ENCODE results near the gene RPS18.

RPS18 gene

GRCh38 chr6:33292996-33293682 is 21.3 kb downstream of the RPS18 start:
- DNase-seq: no peak

DNA sequence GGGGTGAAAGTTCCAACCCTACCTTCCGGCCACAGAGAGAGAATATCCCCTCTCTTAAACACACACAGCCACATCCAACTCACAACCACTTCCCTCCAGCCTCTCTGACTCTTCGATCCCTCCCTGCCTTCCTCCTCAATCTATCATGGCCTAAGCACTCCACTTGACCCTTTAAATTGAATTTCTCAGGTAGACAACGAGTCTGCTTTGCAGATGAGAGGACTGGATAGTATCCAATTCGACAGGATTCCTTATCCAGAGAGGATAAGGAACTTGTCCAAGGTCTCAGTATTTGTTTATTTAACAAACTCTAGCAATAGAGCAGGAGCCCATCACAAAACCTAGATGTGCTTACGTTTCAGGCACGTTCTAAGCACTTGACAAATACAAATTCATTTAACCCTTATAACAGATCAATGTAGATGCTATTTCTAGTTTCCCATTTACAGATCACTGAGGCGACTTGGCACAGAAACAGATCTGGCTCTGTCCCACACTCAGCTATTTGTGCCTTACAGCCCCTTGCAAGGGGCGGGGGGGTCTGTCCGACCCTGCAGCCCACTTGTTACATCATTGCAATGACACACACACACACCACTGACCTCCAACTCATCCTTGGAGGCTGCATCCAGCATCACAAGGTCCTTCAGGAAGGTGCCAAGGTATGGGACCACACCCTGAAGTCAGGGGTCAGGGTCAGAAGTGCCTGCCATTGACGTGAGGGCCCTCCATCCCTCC is 22.4 kb downstream of the RPS18 start:
- DNase-seq: no peak

DNA sequence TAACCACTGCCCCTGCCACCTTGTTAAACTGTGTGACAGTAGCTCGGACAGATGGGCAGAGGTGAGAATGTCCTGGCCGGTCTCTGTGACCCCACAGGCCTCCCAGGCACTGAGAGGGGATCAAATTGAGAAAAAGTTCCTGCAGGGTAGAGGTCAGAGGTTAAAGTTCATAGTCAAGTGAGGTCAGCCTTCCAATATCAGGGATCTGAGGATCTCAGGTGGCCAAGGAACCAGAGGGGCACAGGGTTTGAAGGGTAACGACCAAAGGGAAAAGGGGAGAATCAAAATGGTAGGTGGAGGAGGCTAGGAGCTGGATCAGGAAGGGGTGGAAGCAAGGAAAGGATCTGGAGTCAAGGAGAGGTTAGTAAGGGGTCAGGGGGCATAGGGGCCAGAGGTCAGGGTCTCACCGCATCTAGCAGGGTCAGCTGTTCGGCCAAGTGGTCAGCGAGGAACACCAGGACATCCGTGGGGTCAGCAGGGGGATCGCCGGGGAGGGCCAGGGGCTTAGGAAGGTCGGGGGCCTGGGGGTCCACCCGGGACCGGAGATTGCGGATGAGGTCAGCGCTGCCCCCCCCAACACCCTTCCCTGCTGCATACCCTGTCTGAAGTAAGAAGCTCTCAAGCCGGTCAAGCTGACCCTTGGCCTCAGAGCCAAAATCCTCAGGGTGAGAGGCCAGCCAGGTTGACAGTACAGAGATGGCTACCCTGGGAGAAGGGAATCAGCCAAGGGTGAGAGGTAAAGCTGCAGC is 23.9 kb downstream of the RPS18 start:
- DNase-seq: no peak

DNA sequence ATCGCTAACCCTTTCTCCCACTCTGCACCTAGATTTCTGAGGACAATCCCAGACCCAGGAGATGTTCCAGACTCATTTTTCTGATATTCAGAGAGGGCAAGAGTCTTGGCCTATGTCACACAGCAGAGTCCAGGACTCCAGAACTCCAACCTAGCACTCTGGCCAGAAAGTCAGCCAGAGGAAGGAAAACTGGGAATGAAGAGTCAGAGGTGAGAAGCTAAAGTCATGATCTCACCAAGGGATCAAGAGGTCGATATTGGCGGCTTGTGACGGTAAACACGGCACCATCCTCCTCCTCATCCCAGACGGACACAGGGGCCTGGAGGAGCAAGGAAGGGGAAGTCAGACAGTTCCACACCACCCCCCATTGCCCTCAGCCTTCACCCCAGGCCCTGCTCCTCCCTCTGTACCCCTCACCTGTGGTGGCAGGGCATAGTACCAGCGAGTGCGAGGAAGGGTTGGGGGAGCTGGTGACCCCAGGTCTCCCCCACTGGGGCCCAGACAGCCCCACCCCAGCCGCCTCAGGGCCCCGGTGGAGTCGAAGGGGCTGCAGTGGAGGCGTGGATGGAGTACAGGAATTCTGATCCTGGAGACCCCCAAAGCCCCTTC is 25.0 kb downstream of the RPS18 start:
- no peak for DNase-seq

- DNase-seq: no peak
Observed at GRCh38 chr6:33297406-33297955, 25.6 kb downstream of the RPS18 start.

GRCh38 chr6:33297956-33298772 is 26.3 kb downstream of the RPS18 start:
- DNase-seq: peak in 1 of 2 experiments; percentile 36

DNA sequence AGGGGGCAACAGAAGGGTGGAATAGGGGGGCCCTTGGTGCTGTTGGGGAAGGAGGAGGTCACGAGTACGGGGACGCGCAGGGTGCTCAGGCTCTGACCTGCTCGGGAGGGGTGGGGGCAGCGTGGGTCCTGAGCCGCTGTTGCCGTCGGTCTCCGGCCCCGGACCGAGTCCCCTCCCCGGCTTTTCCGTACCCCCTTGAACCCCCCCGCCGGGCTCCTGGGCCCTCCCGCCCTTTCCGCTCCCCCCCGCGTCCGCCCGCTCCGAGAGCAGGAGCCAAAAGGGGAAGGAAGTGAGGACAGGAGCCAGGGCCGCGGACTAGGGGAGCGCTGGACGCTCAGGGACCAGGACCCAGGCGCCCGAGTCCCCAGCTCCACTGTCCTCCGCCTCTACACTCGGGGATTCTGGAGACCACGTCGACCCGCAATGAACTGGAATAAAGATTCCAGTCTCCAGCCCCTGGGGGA is 26.9 kb downstream of the RPS18 start, which contains the start of gene RGL2:
Gene RGL2, minus strand, starts transcription at position 170 of the 464 bp plus-strand sequence. CDS start 332 bp downstream, outside the sequence.
- DNase-seq: peak; percentile 62 to 74

- peak; percentile 89 to 93 for DNase-seq
Observed at GRCh38 chr6:33299237-33299944, 27.5 kb downstream of the RPS18 start.

DNA sequence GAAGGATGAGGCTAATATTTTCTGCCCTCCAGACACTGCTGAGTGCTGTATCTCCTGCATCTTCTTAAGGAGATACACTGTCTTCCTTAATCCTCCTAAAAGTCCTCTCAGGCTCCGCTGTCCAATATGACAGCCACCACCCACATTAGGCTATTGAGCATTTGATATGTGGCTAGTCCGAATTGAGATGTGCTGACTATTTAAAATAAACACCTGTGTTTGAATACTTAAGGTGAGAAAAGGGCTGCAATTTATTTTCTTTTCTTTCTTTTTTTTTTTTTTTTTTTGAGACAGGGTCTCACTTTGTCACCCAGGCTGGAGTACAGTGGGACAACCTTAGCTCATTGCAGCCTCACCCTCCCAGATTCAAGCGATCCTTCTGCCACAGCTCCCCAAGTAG is 30.0 kb downstream of the RPS18 start:
- no peak for DNase-seq

DNA sequence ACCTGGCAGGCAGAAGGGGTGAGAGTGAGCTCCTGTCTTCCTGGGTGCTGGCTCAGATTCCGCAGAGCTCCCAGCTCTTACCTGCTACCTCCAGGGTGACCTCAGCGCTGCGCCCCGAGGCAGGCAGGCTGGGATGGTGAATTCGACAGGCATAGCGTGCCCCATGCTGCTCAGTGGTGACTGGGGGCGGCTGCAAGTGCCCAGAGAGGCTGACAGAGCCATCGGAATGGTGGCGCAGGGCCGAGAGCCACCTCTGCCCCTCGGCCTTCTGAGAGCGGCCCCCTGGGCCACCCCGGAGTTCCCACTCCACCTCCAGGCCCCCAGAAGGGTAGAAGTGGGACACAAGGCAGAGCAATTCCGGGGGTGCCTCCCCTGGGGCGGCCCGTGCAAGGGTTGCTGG is 32.3 kb downstream of the RPS18 start:
- DNase-seq: no peak

DNA sequence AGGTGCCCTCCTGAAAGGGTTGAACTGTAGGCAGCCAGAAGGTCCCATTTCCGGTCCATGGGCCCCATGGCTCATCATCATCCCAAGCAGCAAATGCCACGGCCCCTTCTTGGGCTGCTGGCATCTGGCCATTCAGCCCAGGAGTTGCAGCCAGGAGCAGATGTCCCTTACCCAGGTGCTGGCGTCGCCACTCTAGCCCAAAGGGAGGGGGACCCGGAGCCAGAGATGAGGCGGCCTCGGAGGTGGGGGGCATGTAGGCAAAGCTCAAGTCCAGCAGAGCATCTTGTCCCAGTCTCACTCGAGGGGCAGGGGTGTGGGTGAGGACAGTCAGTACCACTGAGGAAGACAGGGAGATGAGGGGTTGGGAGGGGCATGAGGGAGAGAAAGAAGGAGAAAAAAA is 33.2 kb downstream of the RPS18 start:
- no peak for DNase-seq

- DNase-seq: no peak
Observed at GRCh38 chr6:33306356-33306755, 34.5 kb downstream of the RPS18 start.

DNA sequence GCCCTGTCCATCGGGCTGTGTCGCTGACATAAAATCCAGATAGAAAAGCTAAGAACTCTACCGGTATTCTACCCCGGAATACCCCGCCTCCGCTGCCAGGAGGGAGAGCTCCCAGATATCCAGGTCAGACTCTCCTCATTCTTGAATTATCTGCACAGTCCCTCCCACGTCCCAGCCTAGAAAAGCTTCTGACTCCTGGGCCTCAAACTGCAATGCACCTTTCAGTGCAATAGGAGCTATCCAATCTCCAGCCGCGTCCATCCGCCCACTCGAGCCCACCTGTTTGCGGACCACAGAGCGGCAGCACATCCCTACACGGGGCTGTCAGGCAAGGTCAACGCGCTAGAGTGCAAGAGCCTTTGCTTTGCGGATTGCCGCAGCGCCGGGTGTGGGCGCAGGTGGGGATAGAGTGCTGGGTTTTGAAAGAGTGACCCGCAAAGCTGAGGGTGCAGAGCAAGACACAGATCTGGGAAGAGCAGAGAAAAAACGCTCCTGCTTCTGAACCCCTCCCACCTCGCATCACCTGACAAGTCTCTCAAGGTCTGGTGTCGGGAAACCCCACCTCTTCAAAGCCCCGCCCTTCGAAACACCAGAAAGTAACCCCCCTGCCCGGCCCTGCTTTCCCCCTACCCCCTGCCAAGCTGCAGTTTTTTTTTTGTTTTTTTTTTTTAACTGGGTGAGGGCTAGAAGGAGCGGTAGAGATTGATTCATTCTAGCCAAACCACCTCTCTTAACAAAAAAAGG is 40.7 kb downstream of the RPS18 start:
- peak; percentile 82 to 83 for DNase-seq

GRCh38 chr6:33313105-33313708 is 41.3 kb downstream of the RPS18 start:
- DNase-seq: peak; percentile 34 to 45

DNA sequence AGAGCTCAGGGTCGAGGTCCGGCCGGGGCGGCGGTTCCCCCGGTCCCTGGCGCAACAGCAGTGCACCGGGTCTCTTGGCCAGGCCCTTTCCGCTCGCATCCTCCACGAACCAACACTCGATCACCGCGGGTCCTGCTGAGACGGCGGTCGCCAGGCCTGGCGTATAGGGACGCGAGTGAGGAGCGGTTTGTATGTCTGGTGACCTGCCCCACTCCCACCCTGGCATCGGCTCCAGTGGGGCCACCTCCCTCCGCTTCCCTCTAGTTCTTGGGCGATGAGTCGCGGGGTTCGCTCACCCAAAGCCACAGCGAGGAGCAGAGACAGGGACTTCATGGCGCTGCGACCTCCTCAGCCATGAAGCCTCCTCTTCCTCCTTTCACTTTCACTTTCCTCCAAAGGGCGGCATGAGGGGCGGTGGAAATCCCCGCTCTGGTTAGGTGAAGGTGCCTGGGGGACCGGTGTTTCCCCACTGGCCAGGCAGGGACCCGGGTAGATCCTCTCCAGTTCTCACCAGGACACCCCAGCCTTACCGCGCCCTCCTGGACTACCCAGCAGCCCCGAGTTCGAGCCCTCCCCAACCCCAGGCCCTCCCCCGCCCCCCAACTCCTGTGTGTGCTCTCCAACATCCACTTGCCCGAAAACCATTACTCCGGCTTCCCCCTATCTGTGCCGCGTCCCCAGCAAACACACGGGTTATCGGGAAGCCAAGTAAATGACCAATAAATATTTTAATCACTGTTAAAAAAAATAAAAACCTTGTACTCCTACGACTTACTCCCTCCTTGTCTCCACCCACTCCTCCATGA is 42.0 kb downstream of the RPS18 start, which contains the start of gene TAPBP:
Gene TAPBP, minus strand, starts transcription at position 370 of the 806 bp plus-strand sequence. Its CDS starts 37 bp downstream, at position 333.
- DNase-seq: peak in 1 of 2 experiments; percentile 32

DNA sequence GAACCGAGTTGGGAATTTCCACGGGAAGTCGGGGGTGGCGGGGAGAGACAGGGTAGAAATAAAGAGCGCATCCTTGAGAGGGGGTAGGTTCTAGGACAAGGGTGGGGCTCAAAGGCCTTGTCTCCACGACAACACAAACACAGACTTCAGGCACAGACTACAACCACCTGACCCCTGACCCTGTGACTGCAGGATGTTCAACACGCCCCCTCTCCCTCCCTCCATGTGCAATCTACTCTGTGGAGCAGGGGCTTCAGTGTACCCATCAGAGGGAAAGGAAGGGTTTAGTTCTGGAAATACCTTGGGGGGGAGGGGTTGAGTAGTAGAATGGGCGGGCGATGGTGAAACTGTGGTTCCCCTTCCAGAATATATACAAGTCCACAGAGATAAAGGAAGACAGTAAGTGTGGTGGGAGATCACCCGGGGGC is 42.7 kb downstream of the RPS18 start:
- DNase-seq: peak; percentile 10 to 28

GRCh38 chr6:33314943-33315792 is 43.3 kb downstream of the RPS18 start:
- no peak for DNase-seq

Measured in NCI-H2081 (cell line).